GM21390 (cell line): ENCODE data around the gene CLIP2.
"Not testable (repeated sequence)": the region's sequence is repeated elsewhere in the genome, so short reads cannot be mapped to it uniquely, and the experiment has no call there.

ENCODE experiments used
- ATAC-seq: cut with Tn5 transposase; IDR thresholded peaks from one replicate; pipeline ENCODE4 v1.9.1; 2021; ENCODE audit not compliant: unreplicated experiment

The CLIP2 gene

DNA sequence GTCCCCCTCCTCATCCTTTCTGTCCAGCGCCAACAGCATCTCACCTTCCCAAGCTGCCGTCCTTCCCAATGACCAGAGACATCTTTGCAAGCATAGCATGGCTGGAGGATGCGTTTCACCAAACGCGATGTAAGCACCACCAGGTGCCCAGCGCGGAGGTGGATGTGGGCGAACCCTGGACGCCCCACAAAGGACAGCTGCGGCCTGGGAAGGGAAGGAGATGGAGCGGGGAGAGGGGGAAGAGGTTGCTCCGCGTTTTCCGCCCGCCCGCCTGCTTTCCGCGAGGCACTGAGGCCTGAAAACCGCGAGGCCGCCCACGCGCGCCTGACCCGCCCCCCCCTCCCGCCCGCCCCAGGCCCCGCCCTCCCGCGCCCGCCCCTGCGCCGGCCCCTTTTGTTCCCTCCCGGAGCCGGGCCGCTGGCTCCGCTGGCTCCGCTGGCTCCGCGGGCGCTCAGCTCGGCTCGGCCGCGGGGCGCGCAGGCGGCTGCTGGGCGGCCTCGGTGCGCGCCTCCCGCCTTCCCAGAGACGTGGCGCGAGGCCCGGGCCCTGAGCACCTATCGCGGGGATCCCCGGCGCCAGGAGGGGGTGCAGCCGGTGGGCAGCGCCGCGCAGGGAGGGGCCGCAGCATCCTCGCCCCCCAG lies at the start of gene CLIP2:
Gene CLIP2 (plus strand): TSS at position 390 of the 641 bp plus-strand sequence. CDS start 28,140 bp downstream, outside the sequence.
- peak; percentile 48 for ATAC-seq

DNA sequence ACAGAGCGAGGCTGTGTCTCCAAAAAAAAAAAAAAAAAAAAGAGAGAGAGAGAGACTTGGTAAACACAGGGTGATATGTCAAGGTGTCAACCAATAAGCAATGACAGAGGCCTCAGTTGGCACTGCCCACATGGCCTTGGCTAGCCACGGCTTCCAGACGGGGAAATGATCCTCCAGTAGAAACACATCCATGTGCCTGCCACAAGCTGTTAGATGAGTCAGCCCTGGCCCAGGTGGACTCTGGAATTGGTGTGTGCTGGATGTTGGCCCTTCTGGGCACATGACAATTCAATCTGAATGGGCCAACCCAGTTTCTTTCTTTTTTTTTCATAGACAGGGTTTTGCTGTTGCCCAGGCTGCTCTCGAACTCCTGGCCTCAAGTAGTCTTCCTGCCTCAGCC lies 48.7 kb upstream of the CLIP2 start:
- ATAC-seq: no peak

DNA sequence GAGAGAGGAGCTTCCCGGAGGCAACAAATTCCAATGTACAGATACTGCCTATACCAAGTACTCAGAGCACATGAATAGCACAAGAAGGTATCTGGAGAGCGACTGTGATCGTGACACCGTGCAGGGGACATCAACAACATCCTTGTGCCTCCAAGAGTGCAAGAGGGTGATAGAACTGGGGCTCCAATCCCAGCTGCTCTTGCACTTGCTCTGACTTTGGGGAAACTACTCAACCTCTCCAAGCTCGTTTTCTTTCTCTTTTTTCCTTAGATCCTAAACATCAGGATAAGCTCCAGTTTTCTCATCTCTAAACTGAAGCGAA lies 47.1 kb upstream of the CLIP2 start:
- ATAC-seq: no peak

DNA sequence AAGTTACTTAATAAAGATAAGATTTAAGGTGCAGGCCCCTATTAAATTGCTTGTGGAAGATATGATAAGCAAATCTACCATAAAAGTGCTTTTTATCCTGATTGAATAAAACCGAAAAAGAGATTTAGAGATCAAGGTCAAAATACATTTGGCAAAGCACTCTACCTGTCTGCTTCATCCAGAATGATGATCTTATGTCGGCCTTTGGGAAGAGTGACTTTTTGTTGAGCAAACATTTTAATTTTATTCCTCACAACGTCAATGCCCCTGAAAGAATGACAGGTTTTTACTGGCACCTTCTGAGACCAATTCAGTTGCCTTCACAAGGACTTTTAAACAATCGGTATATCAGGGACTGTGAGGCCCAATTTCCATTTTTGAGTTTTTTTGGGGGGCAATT lies 42.7 kb upstream of the CLIP2 start:
- ATAC-seq: no peak

DNA sequence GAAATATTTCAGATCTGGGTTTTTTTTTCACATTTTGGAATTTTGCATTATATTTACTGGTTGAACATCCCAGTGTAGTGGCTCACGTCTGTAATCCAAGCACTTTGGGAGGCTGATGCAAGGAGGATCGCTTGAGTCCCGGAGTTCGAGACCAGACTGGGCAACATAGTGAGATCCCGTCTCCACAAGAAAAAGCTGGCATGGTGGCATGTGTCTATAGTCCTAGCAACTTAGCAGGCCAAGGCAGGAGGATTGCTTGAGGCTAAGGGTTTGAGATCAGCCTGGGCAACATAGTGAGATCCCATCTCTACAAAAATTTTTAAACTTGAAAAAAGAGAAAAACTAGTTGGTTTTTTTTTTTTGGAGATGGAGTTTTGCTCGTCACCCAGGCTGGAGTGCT lies 41.1 kb upstream of the CLIP2 start:
- no peak for ATAC-seq

DNA sequence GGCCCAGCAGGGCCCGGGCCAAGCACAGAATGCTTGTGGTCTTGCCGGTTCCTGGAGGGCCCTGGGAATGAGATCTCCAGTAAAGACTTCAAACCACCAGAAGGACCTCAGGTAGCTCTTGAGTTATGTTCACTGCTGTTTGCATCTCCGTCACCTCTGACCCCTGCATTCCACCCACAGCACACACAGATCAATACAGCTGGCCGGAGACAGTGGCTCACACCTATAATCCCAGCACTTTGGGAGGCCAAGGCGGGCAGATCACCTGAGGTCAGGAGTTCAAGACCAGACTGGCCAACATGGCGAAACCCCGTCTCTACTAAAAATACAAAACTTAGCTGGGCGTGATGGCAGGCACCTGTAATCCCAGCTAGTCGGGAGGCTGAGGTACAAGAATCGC lies 40.1 kb upstream of the CLIP2 start:
- not testable (repeated sequence) for ATAC-seq

DNA sequence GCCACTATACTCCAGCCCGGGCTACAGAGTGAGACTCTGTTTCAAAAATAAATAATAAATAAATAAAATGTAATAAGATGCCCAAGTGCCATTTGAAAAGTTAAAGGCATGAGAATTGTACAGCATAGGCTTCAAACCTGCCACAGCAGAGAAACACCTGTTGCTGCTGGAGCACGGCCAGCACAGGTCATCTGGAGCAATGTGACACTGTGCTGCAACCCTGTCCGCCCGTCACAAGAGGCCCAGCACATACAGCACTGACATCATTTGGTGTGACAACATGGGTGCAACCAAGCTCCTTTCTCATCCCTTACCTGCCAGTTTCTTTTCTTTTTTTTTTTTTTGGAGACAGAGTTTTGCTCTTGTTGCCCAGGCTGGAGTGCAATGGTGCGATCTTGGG lies 36.3 kb upstream of the CLIP2 start:
- ATAC-seq: no peak

DNA sequence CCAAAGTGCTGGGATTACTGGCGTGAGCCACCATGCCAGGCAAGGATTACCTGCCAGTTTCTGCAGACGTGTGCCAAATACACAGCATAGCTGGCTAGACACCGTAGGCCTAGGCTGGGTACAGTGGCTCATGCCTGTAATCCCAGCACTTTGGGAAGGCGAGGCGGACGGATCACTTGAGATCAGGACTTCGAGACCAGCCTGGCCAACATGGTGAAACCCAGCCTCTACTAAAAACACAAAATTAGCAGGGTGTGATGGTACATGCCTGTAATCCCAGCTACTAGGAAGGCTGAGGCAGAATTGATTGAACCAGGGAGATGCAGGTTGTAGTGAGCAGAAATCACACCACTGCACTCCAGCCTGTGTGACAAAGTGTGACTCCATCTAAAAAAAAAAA lies 35.9 kb upstream of the CLIP2 start:
- no peak for ATAC-seq

DNA sequence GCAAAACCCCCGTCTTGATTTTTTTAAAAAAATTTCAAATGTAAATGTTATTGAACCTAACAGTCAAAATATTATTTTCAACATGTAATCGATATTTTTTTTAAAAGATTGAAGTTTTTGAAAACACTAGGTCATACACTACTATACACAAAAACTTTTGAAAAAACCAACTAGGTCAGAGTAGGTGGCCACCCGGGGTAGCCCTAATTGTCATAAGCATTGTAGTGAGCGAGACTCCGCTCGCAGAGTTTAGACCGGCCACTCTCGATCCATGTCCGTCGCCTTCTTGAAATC lies 35.4 kb upstream of the CLIP2 start:
- no peak for ATAC-seq

DNA sequence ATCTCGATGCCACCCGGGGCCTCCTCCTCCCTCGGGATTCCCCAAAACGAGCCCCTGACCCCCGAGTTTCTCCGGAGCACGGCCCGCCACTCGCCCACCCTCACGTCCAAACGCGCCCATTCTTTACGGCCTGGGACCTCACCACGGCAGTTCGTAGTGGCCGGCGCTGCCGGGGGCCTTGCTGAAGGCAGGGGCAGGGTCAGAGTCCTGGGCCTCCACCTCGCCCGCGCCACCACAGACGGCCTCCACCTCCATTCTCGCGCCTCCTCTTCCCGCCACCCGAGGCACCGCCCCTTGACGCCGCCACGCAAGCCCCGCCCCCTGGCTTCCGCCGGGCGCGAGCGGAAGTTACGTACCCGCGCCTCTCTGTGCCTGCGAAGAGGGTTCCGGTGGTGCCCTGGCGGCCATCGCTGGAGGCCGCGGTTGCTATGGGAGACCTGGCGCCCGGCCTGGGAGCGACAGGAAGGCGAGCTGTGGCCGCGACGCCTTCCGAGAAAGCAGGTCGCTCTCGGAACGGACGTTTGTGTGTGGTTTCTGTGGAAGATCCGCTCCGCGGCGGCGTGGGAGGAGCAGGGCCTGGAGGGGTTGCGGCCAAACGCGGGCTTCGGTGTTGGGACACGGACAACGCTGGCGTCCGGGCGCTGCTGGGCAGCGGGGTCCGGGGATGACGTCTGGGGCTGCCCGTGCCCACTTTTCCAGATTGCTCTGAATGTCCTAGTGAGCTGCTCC lies 34.9 kb upstream of the CLIP2 start, which contains the start of gene RFC2:
Gene RFC2 (minus strand): TSS at position 271 of the 729 bp plus-strand sequence. CDS start 16 bp downstream, at position 255.
- peak; percentile 88 for ATAC-seq

DNA sequence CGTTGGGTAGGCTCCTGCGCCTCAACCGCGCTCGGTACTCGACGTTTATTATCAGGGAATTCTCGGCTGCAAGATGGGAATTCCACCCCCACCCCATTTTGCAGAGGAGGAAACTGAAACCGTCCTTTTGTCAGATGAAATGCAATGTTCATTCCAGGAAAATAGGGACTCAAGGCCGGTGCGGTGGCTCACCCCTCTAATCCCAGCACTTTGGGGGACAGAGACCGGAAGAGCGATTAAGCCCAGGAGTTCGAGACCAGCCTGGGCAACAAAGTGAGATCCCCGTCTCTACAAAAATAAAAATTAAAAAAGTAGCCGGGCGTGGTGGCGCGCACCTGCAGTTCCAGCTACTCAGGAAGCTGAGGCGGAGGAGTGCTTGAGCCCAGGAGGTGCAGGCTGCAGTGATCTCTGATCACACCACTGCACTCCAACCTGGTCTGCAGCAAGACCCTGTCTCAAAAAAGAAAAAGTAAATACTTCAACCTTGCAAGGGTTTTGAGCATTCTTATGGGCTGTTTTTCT lies 34.3 kb upstream of the CLIP2 start:
- no peak for ATAC-seq

DNA sequence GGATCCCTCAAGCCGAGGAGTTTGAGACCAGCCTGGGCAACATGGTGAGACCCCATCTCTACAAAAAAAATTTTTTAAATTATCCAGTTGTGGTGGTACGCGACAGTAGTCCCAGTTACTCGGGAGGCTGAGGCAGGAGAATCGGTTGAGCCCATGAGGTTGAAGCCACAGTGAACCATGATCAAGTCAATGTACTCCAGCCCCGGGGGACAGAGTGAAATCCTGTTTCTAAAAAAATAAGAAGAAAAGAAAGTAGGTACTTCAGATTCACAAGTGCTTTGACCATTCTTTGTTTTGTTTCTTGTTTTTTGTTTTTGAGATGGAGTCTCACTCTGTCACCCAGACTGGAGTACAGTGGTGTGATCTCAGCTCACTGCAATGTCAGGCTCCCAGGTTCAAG lies 33.7 kb upstream of the CLIP2 start:
- not testable (repeated sequence) for ATAC-seq

DNA sequence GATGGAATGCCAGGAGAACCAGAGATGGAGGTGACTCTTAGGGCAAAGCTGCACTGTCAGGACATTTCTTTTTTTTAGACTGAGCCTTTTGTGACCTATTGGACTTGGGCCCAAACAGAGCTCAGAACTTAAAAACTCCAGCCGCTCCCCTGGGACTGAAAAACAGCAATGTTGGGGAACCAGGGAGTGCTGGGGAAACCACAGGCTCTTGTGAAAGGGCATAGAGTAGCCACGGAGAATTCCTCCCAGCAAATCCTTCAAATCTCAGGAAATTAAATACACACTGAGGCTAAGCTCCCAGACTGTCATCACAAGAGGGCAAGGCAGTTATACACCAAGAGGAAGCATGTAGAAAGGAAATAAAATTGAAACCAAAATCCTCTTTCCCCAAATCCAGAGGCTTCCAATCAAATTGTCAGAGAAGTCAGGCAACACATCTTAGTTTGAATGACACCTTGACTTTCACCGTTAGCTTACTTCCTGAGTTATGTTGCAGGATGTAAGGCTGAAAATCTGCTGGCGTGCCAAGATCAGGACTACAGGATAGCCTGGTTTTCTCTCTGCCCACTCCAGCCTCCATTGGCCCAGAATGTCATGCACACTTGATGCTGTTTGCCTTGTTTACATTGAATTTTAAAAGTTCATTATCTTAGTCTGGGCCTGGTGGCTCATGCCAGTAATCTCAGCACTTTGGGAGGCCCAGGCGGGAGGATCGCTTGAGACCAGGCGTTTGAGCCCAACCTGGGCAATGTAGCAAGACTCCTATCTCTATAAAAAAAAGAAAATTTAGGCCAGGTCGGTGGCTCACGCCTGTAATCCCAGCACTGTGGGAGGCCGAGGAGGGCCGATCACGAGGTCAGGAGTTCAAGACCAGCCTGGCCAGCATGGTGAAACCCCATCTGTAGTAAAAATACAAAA lies 32.5 kb upstream of the CLIP2 start:
- ATAC-seq: no peak

DNA sequence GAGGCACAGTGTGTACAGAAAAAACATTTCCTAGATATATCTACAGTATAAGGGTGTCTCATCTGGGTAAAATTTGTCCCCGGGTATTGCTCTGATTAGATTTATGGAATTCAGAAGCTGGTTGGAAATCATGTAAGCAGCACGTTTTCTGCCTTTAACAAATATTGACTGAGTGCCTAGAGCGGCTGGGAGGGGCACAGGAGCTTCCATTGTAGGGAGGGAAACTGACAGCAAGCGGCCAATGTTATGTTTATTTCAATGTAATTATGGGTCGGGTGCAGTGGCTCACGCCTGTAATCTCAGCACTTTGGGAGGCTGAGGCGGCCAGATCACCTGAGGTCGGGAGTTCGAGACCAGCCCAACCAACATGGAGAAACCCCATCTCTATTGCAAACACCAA lies 30.6 kb upstream of the CLIP2 start:
- ATAC-seq: no peak

DNA sequence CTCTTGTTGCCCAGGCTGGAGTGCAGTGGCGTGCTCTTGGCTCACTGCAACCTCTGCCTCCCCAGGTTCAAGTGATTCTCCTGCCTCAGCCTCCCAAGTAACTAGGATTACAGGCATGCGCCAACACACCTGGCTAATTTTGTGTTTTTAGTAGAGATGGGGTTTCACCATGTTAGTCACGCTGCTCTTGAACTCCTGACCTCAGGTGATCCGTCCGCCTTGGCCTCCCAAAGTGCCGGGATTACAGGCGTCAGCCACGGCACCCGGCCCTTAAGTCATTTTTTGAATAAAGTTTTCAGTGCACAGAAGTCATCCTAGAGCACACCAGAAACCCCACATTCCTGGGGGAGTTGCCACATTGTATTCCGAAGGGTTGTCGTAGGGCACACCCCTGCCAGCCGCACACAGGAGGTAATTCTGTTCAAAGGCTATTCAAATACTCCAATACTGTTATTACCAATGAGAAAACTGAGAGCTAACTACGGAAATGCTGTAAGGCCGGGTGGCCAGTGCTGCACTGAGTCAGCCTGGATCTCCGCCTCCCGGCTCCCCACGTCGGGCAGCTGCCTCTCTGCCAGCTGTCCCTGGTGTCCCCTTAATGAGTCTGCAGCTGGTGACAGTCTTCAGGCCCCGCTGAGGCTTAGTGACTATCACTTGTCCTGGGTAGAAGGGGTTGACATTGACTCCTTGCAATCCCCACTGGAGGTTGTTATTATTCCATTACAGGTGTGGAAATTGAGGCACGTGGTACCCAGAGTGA lies 26.4 kb upstream of the CLIP2 start:
- no peak for ATAC-seq

DNA sequence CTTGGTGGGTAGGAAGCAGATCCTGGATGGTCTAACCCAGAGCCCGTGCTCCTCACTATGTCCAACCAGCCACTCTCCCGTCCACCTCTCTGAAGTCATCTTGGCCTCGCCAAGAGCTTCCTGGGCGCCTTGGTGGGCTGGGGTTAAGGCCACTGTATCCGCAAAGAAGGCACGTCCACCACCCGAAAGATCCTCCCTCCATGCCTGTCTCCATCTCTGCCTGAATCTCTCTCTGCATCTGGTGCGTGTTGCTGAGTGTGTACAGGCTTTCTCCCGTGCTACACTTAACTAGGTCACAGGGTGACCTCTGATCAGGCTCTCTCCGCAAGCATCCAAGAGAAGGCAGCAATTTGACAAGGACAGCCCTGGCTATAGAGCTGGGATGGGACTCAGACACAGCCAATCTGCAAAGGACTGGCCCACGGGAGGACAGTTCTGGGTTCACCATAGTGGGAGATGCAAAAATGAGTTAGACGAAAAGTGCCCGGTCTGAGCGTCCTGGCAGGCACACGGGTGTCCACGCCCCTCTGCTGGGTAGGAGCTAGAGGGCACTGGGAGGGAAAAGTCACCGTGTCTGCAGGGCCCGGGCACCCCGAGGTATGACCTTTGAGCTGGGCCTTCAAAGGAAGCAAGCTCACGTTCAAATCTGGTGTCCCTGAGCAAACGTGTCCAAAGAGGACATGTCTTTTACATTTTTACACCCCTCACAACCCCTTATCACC lies 25.6 kb upstream of the CLIP2 start:
- ATAC-seq: no peak

DNA sequence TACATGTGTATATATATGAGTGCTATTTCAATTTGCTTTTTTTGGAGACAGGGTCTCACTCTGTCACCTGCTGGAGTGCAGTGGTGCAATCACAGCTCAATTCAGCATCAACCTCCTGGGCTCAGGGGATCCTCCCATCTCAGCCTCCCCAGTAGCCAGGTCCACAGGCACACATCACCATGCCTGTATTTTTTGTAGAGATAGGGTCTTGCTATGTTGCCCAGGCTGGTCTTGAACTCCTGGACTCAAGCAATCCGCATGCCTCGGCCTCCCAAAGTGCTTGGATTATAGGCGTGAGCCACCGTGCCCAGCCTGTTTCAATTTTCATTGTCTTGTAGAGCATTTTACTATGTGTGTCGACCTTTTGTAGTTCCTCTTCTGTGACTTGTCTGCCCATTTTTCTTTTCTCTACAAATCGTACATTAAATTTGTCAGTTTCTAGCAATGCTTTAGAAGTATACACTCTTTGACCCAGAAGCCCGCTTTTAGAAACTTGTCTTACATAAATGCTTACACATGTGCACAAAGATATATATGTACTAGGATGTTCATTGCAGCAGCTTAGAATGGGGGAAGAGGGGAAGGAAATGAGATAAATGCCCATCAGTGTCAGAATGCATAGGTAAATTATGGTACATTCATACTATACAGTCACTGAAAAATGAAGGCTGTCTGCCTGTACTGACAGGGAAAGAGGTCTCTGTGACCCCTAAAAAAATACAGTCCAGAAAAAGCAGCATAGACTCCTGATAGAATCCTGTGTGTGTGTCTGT lies 22.8 kb upstream of the CLIP2 start:
- no peak for ATAC-seq

DNA sequence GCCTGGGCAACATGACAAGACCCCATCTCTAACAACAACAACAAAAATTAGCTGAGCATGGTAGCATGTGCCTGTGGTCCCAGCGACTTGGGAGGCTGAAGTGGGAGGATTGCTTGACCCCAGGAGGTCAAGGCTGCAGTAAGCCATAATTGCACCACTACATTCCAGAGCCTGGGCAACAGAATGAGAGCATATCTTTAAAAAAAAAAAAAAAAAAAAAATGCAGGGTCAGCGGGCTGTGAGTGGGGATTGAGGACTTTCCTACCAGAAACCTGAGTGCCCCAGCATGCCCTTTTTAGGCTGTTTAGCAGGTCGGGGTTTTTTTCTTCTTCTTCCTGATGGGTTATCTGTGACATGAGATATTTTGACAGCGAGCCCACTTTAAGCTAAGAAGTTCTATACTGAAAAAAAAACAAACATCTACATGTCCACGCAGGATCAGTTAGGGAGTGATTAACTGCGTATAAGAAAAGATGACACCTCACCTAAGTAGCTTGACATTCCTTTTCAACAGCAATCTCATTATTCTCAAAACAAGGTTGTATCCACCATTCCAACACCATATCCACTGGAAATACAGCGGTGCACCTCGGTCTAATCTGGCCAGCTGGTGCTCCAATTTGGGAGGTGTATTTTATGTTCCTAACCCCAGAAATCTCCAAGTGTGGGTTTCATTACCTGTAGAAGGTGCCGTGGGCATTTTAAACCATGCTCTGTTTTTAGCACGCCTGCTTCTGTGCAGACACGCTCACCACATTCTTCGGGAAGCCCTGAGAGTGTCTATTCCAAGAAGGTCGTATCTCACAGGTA lies 21.2 kb upstream of the CLIP2 start:
- no peak for ATAC-seq
